Measurements from ENCODE around the gene CENPF. TPM values are rescaled to one million over a fixed set of nuclear protein-coding genes. Genes with fewer than 3 reads are reported as not detected.
"Not testable (repeated sequence)": the region's sequence is repeated elsewhere in the genome, so short reads cannot be mapped to it uniquely, and the experiment has no call there.

CENPF gene
- total RNA-seq, 3 donors from 2014 or later (not counting 1 experiment from before 2014, with no cell fraction given): 3.8 to 6.6 (median 4.0) TPM

DNA sequence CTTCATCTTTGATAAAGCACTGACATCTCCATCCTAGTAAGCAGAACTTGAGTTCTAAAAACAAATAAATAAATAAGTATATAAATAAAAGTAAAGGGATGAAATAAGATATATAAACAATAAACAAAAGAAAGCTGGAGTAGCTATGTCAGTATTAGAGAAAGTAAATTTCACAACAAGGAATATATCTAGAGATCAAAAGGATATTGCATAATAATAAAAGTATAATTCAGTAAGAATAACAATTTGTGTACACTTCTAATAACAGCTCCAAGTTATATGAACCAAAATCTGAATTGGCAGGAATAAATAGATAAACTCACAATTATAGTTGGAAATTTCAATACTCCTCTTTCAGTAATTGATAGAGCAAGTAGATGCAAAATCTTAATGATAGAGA, 9.8 kb upstream of the CENPF start:
- H3K27me3 ChIP-seq (ENCODE audit: control insufficient read depth, insufficient read depth, low read length): no peaks in the 10 kb centered on the region
- no peaks in the 10 kb centered on the region for H3K9me3 ChIP-seq (ENCODE audit: control insufficient read depth, insufficient read depth, low read length)
- H3K27ac ChIP-seq (ENCODE audit: low read length): no peak overlapping the region
- H3K27ac Mint-ChIP-seq: no peak overlapping the region
- H3K27me3 Mint-ChIP-seq (ENCODE audit: low read depth in 2 of 2): peaks cover 12 to 15% of the 10 kb centered on the region in 2 donors
- no peaks in the 10 kb centered on the region for H3K36me3 ChIP-seq (ENCODE audit: control insufficient read depth, insufficient read depth, low read length)
- intact Hi-C loops (cut with micrococcal nuclease): no loop called here
- no peak overlapping the region for H3K4me3 ChIP-seq (ENCODE audit: low read length)
- H3K4me1 ChIP-seq (ENCODE audit: control insufficient read depth, insufficient read depth, low read length): no peaks in the 10 kb centered on the region
- DNase-seq: no peak
- no peaks in the 10 kb centered on the region for H3K36me3 Mint-ChIP-seq
- no peaks in the 10 kb centered on the region for H3K4me1 Mint-ChIP-seq
- H3K9me3 Mint-ChIP-seq: no peaks in the 10 kb centered on the region
- H3K4me3 Mint-ChIP-seq: no peak overlapping the region
- no peak for ATAC-seq
- TF ChIP-seq CTCF (IDR thresholded peaks at IDR 0.05): no peak

GRCh38 chr1:214603819-214604252, 841 bp downstream of the CENPF start:
- Histone ChIP-seq H3K36me3 (ENCODE audit: control insufficient read depth, insufficient read depth, low read length) (no peaks in the 10 kb centered on the region), H3K4me1 (ENCODE audit: control insufficient read depth, insufficient read depth, low read length) (peaks cover 11% of the 10 kb centered on the region), H3K4me3 (ENCODE audit: low read length) (peak overlapping the region; percentile 61), H3K27ac (ENCODE audit: low read length) (no peak overlapping the region), H3K9me3 (ENCODE audit: control insufficient read depth, insufficient read depth, low read length) (no peaks in the 10 kb centered on the region), H3K27me3 (ENCODE audit: control insufficient read depth, insufficient read depth, low read length) (no peaks in the 10 kb centered on the region)
- Mint-ChIP-seq H3K27me3 (ENCODE audit: low read depth in 2 of 2) (peaks cover 0 to 7% of the 10 kb centered on the region in 2 donors), H3K27ac (peak overlapping the region; percentile 76 to 81), H3K9me3 (no peaks in the 10 kb centered on the region), H3K4me1 (peaks cover 15 to 21% of the 10 kb centered on the region in 2 donors), H3K4me3 (peak overlapping the region; percentile 89), H3K36me3 (no peaks in the 10 kb centered on the region)
- ATAC-seq: no peak
- peak in 1 of 2 donors; percentile 19 for DNase-seq
- WGBS (ENCODE audit: insufficient coverage): 2% methylated on average over 11 of the region's 11 CpGs
- intact Hi-C loops (cut with micrococcal nuclease): no loop called here
- no peak for TF ChIP-seq CTCF (IDR thresholded peaks at IDR 0.05)

DNA sequence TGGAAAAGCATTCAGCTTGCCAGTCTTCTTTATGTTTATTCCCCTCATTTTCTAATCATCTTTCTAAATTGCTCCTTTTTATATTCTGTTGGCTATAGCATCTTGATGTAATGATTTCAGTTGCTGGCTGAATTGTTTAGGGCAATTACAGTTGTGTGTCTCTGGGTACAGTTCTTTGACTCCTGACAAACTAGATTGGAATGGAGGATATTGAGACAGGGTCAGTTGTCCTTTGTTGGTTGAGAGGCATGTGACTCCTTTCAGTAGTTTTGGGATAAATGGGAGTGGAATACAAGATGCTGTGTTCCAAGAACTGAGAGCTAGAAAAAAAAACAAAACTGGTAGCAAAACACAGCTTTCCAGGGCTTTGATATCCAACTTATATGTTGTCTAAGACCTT, 1.5 kb downstream of the CENPF start:
- H3K4me1 ChIP-seq (ENCODE audit: control insufficient read depth, insufficient read depth, low read length): peaks cover 11% of the 10 kb centered on the region
- H3K4me3 ChIP-seq (ENCODE audit: low read length): no peak overlapping the region
- no peaks in the 10 kb centered on the region for H3K36me3 Mint-ChIP-seq
- H3K4me1 Mint-ChIP-seq: peaks cover 15 to 21% of the 10 kb centered on the region in 2 donors
- intact Hi-C loops (cut with micrococcal nuclease): no loop called here
- DNase-seq: no peak
- H3K27me3 ChIP-seq (ENCODE audit: control insufficient read depth, insufficient read depth, low read length): no peaks in the 10 kb centered on the region
- H3K36me3 ChIP-seq (ENCODE audit: control insufficient read depth, insufficient read depth, low read length): no peaks in the 10 kb centered on the region
- no peak for TF ChIP-seq CTCF (IDR thresholded peaks at IDR 0.05)
- H3K4me3 Mint-ChIP-seq: peak overlapping the region; percentile 89
- H3K27me3 Mint-ChIP-seq (ENCODE audit: low read depth in 2 of 2): peaks cover 0 to 7% of the 10 kb centered on the region in 2 donors
- no peaks in the 10 kb centered on the region for H3K9me3 ChIP-seq (ENCODE audit: control insufficient read depth, insufficient read depth, low read length)
- H3K27ac ChIP-seq (ENCODE audit: low read length): no peak overlapping the region
- ATAC-seq: no peak
- H3K27ac Mint-ChIP-seq: peak overlapping the region in 1 of 2 donors; percentile 4
- H3K9me3 Mint-ChIP-seq: no peaks in the 10 kb centered on the region

GRCh38 chr1:214605484-214605883, 2.5 kb downstream of the CENPF start:
- H3K27ac ChIP-seq (ENCODE audit: low read length); H3K27ac Mint-ChIP-seq; H3K36me3 ChIP-seq (ENCODE audit: control insufficient read depth, insufficient read depth, low read length); H3K4me3 ChIP-seq (ENCODE audit: low read length); DNase-seq; H3K36me3 Mint-ChIP-seq; H3K9me3 Mint-ChIP-seq; H3K4me3 Mint-ChIP-seq; H3K27me3 Mint-ChIP-seq (ENCODE audit: low read depth in 2 of 2); ATAC-seq; H3K9me3 ChIP-seq (ENCODE audit: control insufficient read depth, insufficient read depth, low read length); intact Hi-C loops (cut with micrococcal nuclease); H3K27me3 ChIP-seq (ENCODE audit: control insufficient read depth, insufficient read depth, low read length): not testable (repeated sequence)
- peaks cover 15 to 21% of the 10 kb centered on the region in 2 donors for H3K4me1 Mint-ChIP-seq
- WGBS (ENCODE audit: insufficient coverage): 98% methylated on average over 32 of the region's 32 CpGs
- H3K4me1 ChIP-seq (ENCODE audit: control insufficient read depth, insufficient read depth, low read length): peaks cover 11% of the 10 kb centered on the region

DNA sequence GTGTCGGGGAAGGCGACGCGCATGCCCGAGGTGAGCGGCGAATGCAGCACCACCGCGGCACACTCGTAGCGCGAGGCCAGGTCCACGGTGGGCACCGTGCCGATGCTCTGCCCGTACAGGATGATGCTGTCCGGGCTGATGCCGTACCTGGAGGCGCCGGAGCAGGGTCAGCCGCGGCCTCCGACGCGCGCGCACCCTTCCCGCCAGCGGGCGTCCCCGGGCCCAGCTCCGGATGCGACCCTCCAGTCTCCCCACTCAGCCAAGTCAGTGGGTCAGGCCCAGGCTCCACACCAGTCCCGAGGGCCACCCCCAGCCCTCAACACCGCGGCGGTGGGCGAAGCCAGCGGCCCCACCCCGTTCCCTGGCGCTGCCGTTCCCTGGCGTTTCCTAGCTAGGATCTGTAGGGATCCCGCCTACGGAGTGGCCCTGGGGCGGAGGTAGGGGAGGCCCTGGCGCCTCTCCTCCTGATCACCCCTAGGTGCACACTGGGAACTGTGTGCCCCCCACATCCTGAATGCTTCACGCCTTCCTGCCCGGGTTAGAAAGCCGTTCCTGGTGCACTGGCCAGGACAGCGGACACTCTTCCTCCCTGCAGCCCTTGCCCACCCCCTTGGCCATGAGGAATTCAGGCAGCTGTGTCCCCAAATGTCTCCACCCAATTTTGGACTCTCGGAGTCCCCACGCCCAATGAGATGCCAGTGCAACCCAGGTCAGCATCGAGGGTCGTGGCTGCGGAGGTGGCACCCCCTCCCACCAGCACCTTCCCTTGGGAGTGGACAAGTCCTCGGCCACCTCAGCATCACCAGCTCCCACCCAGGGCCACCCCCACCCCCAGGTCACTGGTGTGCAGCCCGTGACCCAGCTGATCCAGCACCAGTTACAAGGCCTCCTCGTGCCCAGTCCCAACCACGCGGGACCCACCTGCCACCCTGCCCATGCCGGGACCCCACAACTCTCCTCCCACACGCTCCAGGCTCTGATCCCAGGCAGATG, 3.2 kb downstream of the CENPF start:
- intact Hi-C loops (cut with micrococcal nuclease): not testable (repeated sequence)
- 98% methylated on average over 49 of the region's 63 CpGs for WGBS (ENCODE audit: insufficient coverage)

More for the DNA sequence above, 3.2 kb downstream of the CENPF start:
- not testable (repeated sequence) for H3K4me3 Mint-ChIP-seq; ATAC-seq; H3K27ac ChIP-seq (ENCODE audit: low read length); H3K9me3 ChIP-seq (ENCODE audit: control insufficient read depth, insufficient read depth, low read length); H3K27me3 Mint-ChIP-seq (ENCODE audit: low read depth in 2 of 2); H3K36me3 ChIP-seq (ENCODE audit: control insufficient read depth, insufficient read depth, low read length); DNase-seq; H3K27ac Mint-ChIP-seq; H3K4me3 ChIP-seq (ENCODE audit: low read length); H3K36me3 Mint-ChIP-seq; H3K27me3 ChIP-seq (ENCODE audit: control insufficient read depth, insufficient read depth, low read length); H3K9me3 Mint-ChIP-seq
- peaks cover 11% of the 10 kb centered on the region for H3K4me1 ChIP-seq (ENCODE audit: control insufficient read depth, insufficient read depth, low read length)
- peaks cover 15 to 21% of the 10 kb centered on the region in 2 donors for H3K4me1 Mint-ChIP-seq

Measured in natural killer cell (primary cell).